Mucosa of descending colon (tissue), 3 donors: ENCODE results near the gene ATG2B. TPM values are rescaled to one million over a fixed set of nuclear protein-coding genes. Genes with fewer than 3 reads are reported as not detected.

Experiments
- ATAC-seq: fragments of 200-7000 bp; cut with Tn5 transposase; one replicate; pipeline ENCODE4 v1.9.1; 2020; ENCODE audit warnings: mild to moderate bottlenecking, moderate library complexity
- DNase-seq, 3 donors: peaks; one replicate each; pipeline ENCODE4 v3.0.0-alpha.2; 2020
- H3K36me3 ChIP-seq: fragments of 200-600 bp; one replicate; pipeline ENCODE4 v1.8.0; 2021; ENCODE audit warnings: low read depth, mild to moderate bottlenecking
- H3K4me1 ChIP-seq: fragments of 200-600 bp; one replicate; pipeline ENCODE4 v1.8.0; 2021; ENCODE audit warnings: low read depth, mild to moderate bottlenecking
- H3K4me3 ChIP-seq: fragments of 200-600 bp; one replicate; pipeline ENCODE4 v1.8.0; 2021; ENCODE audit warnings: mild to moderate bottlenecking
- H3K9me3 ChIP-seq: fragments of 200-600 bp; one replicate; pipeline ENCODE4 v1.8.0; 2021; ENCODE audit warnings: mild to moderate bottlenecking
- intact Hi-C, 2 donors: fragments of 100-400 bp; cut with DNase I in 1 of 2; cut with micrococcal nuclease in 1 of 2; formaldehyde crosslinking; loops; one replicate each; pipeline versions ENCODE4 v1.11.0 to v1.11.1; 2022; cut with DNase I, micrococcal nuclease
- total RNA-seq, 3 donors: library from RNA; stranded (reverse); fragmentation: NEBNext Ultra II Directional in 2 of 3; extraction: Animal tissue kit (Norgen Biotek cat#: 25700) in 2 of 3; gene quantifications; one replicate each; pipeline versions ENCODE4 v1.2.1 to v1.2.4, GENCODE V29; 2021 to 2023
- TF ChIP-seq, protein P1 (sequence below): fragments of 200-600 bp; IDR thresholded peaks from one replicate; pipeline ENCODE4 v1.8.0; 2022; ENCODE audit warnings: antibody characterized with exemption, mild to moderate bottlenecking
- donor health status: DM: no; HTN: no; CAD: no; lungs with moderate emphysema.
- donor health status: DM: no; HTN: no; CAD: no.
- donor health status: DM: no; HTN: yes; CAD: no.

The ATG2B gene
- total RNA-seq, 3 donors from 2014 or later, result 22.1 to 35.9 (median 24.2) TPM

DNA sequence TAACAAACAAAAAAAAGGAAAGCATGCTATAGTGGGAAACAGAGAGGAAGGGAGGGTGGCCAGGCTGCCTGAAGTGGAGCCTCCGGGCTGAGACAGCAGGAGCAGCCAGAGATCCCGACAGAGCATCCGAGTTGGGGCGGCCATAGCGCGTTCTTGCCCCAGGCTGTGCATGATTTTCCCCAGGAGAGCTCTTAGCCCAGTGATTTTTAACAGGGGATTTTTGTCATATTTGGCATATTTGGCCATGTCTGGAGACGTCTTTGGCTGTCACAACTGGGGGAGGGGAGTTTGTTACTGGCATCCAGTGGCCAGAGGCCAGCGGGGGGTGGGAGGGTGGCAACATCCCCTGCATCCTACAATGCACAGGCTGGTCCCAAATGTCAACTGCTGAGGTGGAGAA is 83.6 kb downstream of the ATG2B start:
- Histone ChIP-seq H3K9me3 (peaks cover 9% of the 10 kb centered on the region), H3K4me3 (no peak overlapping the region), H3K4me1 (peaks cover 4% of the 10 kb centered on the region), H3K36me3 (no peaks in the 10 kb centered on the region)
- ATAC-seq, result no peak
- intact Hi-C loops, result loop anchor here in 1 of 2 donors (5.0 kb wide), 1 partner anchor 182 kb away; no protein-coding TSS in a partner anchor
- TF ChIP-seq, protein P1, sequence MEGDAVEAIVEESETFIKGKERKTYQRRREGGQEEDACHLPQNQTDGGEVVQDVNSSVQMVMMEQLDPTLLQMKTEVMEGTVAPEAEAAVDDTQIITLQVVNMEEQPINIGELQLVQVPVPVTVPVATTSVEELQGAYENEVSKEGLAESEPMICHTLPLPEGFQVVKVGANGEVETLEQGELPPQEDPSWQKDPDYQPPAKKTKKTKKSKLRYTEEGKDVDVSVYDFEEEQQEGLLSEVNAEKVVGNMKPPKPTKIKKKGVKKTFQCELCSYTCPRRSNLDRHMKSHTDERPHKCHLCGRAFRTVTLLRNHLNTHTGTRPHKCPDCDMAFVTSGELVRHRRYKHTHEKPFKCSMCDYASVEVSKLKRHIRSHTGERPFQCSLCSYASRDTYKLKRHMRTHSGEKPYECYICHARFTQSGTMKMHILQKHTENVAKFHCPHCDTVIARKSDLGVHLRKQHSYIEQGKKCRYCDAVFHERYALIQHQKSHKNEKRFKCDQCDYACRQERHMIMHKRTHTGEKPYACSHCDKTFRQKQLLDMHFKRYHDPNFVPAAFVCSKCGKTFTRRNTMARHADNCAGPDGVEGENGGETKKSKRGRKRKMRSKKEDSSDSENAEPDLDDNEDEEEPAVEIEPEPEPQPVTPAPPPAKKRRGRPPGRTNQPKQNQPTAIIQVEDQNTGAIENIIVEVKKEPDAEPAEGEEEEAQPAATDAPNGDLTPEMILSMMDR, result no peak
- DNase-seq, result no peak

DNA sequence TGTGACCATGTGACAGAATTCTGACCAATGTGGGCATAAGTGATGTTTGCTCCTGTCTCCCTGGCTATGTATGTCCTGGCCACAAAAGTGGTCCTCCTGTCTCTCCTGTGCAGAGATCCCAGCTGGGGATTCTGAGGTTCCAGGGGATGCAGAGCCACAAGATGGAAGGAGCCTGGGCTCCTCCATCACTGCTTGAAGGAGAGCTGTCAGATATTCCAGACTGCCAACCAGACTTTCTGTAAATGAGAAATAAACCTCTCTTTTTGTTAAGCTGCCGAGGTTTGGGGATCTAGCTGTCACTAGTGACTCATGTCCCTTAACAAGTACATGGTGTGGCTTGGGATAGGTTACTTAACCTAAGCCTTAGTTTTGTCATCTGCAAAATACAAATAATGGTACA is 85.3 kb downstream of the ATG2B start:
- intact Hi-C loops, result loop anchor here in 1 of 2 donors (5.0 kb wide), 1 partner anchor 181 kb away; no protein-coding TSS in a partner anchor
- no peak for ATAC-seq
- peaks cover 4% of the 10 kb centered on the region for H3K4me1 ChIP-seq
- no peak for DNase-seq
- TF ChIP-seq, protein P1, result no peak
- H3K9me3 ChIP-seq, result peaks cover 9% of the 10 kb centered on the region
- no peak overlapping the region for H3K4me3 ChIP-seq
- no peaks in the 10 kb centered on the region for H3K36me3 ChIP-seq

DNA sequence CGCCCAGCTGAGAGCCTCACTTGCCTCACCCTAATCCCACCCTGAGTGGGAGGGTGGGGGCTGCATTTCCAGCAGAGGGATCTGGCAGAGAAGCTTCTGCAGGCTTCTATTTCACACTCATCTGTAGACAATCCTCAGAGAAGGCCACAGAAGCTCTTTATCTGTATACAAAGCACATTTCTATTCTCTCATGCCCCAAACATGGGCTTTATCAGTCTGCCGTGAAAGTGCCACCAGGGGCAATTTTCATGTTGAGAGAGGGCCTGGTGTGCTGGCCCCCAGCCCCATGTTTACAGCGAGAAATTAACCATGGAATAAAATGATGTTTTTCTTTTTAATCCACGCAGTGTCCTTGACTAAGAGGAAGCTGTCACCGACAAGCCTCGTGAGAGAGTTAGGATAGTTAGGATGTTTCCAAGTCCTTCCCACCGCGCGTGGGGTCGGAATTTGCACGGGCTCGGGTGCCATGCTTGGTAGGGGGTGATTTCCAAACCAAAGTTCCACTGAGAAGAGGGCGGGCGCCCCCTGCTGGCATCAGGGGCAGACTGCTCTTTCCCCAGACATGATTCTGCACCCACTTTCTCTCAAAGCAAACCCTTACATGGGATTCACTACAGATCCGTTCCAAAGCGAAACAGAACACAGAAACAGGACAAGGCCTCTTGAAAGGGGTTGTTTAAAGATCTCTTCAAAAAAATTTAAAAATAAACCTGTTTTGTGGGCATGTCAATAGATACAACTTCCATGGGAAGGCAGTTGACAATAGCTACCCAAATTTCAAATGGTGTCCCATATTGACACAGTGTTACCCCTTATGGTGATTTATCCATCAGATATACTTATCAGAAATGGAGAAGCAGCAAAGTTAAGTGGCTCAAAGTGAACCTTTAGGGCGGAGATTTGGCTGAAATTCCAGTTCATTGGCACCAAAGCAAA is 87.7 kb downstream of the ATG2B start:
- H3K36me3 ChIP-seq, result no peaks in the 10 kb centered on the region
- TF ChIP-seq, protein P1, result peak; percentile 82
- ATAC-seq (peak; percentile 71), DNase-seq (peak in 2 of 3 donors; percentile 83 to 84)
- peaks cover 4% of the 10 kb centered on the region for H3K4me1 ChIP-seq
- intact Hi-C loops, result loop anchor here (2.0 to 5.0 kb wide), 2 partner anchors 173 to 178 kb away; no protein-coding TSS in a partner anchor
- peaks cover 10% of the 10 kb centered on the region for H3K9me3 ChIP-seq
- H3K4me3 ChIP-seq, result no peak overlapping the region

DNA sequence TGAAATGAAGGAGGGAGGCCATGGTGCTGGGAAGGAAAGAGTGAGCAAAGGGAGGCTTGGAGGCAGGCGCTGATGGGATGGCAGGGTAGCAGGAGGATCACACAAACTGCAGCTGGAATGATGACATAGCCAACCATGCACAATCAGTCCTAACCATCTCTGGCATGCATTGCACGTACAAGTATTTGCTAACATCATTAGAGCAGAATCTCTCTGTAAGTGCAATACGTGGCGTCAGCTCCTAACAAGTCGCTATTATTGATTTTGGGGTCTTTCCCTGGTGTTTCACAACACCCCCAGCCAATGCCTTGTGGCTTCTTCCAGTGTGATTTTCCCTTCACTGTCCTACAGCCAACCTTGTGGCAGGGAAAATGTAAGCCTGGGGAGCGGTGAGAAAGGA is 88.6 kb downstream of the ATG2B start:
- DNase-seq (no peak), ATAC-seq (peak; percentile 7)
- H3K4me3 ChIP-seq, result no peak overlapping the region
- intact Hi-C loops, result loop anchor here in 1 of 2 donors (2.0 kb wide), 1 partner anchor 172 kb away; no protein-coding TSS in a partner anchor
- H3K36me3 ChIP-seq, result no peaks in the 10 kb centered on the region
- H3K9me3 ChIP-seq, result peaks cover 10% of the 10 kb centered on the region
- TF ChIP-seq, protein P1, result no peak
- H3K4me1 ChIP-seq, result peaks cover 4% of the 10 kb centered on the region

DNA sequence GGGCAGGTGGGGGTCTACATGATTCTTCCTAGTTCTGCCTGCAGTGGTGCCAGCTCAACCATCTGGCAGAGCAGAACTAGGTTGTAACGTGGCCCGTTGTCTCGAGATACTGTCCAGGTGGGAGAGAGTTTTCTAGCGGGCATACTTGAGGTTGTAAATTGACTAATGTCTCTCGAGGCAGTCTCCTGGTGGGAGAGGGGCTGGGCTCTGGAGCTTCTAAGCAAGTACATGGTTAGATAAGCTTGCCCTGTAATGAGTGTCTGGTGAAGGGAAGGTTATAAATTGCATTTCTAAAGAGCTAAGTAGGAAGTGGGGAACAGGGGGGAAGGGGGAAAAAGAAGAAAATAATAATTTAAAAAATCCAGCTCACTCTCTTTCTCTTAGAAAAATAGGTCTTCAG is 89.0 kb downstream of the ATG2B start:
- no peak for DNase-seq
- Histone ChIP-seq H3K36me3 (no peaks in the 10 kb centered on the region), H3K9me3 (peaks cover 10% of the 10 kb centered on the region), H3K4me3 (no peak overlapping the region), H3K4me1 (peaks cover 4% of the 10 kb centered on the region)
- intact Hi-C loops, result loop anchor here in 1 of 2 donors (2.0 kb wide), 1 partner anchor 171 kb away; no protein-coding TSS in a partner anchor
- TF ChIP-seq, protein P1, result no peak
- no peak for ATAC-seq
